ENCODE data around the gene COL8A1.
A peak's percentile ranks its signal among the peaks of the same experiment; 100 is the strongest.

Gene COL8A1

DNA sequence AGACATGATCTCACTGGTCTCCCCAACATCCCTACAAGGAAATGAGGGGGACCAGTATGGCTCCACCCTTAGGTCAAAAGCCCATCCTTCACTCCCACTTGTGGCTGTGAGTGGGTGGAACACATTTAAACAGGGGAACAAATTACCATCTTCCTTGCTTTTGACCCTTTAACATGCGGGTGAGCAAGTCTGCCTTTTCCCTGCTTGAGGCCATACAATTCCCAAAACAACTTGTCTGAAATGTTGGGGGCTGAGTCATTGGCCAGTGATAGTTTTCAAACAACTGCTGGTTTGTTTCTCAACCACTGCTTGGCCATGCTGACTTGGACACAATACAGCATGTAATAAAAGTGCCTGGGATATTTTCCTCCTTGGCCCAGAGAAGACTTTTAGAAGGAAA is 39.6 kb downstream of the COL8A1 start:
- no peak for DNase-seq

DNA sequence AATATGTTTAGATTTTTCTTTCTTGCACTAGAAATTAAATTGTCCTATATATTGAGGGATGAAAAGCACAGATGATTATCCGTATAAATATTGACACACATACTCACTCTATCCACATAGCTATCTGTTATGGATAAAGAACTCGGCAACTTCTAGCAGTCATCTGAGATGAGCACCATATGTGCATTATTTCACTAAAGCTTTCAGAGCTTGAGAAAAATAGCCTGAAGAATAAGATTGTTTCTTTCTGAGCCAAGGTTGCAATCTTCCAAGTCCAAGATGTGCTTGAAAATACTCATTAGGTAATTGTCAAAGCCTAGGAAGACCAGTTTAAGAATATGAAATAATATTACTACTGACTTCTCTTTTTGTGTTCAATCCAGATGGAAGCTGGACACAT is 40.5 kb downstream of the COL8A1 start:
- no peak for DNase-seq

DNA sequence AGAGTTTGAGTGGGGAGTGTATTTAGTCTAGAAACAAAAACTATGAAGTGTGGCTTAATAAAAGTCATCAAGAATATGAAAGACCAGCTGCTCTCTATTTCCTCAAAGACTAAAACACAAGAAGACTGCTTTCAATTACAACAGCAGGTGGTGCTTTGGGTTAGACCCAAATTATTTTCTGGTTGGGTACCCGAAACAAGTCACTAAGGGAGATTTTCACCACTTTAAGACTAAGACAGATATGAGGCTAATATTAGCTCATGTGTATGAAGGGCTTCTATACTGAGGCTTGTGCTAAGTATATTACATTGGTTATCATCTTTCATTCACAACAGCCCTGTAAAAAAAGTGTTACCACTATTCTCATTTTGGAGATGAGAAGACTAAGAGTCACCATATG is 43.1 kb downstream of the COL8A1 start:
- DNase-seq: no peak

DNA sequence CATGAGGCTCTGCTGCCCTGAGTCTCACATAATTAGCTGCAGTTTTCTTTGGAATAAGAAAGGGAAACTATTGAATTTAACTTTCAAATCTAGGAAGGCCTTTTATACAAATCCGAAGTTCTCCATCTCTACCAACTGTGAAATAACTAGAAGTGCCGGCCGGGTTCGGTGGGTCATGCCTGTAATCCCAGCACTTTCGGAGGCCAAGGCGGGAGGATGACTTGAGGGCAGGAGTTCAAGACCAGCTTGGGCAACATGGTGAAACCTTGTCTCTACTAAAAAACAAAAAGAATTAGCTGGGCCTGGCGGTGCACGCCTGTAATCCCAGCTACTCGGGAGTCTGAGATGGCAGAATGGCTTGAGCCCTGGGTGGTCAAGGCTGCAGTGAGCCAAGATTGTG is 43.6 kb downstream of the COL8A1 start:
- DNase-seq: no peak

DNA sequence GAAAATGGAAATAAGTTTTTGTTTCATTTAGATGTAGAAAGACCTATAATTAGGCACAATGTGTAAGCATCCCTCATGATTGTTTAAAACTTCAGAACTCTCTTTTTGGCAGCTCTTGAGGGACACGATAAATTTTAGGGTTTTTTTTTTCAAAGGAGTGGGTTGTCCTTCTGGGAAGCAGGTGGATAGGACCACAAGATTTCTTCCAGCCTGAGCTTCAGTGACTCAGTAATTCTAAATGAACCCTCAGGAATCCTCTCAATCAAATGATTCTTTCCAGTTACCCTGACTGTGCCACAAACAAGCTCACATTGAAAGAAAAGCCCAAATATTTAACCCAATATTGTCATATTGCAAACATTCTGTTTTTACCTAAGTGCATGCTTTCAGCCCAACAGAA is 45.1 kb downstream of the COL8A1 start:
- no peak for DNase-seq

DNA sequence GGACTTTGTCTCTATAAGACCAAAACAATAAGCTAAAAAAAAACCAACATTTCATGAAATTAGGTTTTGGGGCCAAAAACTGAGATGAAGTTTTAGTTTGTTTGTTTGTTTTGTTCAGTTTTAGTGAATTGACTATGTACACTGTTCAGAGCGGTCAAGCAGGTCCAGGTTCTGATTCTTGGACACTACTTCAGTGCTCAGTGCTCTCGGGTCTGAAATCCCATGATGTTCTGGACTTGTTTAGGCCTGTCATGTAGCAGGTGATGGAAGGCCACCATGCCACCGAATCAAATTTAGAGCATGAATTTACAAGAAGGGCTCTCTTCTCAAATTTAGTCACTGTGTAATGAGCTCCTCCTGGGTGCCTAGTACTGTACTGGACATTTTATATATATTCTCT is 45.5 kb downstream of the COL8A1 start:
- DNase-seq: no peak

DNA sequence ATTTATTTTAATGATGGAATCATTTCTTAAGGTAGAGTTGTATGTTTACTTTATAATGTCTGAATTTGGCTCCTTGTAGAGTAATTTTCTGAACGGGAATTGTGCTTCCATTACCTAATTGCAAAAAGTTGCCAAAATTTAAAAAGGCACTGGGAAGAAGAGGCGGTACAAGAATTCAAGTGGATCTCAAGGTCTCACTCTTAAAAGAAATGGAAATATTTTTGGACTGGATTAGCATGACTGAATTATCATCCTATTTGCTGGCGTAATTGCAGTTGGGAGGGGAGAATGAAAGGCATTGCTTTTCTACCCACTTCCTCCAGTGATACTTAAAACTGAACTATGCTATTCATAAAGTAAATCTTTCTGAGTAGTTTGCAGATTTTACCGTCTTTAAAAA is 46.2 kb downstream of the COL8A1 start:
- no peak for DNase-seq

DNA sequence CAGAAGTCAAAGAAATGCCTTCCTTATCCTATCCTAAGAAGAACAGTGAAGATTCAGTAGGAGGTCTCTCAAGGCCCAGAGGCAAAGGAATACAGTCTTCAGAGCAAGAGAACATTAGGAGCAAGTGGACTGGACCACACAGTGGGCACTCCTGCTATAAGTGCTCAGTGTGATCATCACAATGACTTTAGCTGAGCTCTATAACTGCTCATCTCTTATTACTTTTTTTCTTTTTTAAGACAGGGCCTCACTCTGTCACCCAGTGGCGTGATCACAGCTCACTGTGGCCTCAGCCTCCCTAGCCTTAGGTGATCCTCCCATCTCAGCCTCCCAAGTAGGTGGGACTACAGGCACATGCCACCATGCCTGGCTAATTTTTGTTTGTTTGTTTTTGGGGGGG is 48.1 kb downstream of the COL8A1 start:
- no peak for DNase-seq

DNA sequence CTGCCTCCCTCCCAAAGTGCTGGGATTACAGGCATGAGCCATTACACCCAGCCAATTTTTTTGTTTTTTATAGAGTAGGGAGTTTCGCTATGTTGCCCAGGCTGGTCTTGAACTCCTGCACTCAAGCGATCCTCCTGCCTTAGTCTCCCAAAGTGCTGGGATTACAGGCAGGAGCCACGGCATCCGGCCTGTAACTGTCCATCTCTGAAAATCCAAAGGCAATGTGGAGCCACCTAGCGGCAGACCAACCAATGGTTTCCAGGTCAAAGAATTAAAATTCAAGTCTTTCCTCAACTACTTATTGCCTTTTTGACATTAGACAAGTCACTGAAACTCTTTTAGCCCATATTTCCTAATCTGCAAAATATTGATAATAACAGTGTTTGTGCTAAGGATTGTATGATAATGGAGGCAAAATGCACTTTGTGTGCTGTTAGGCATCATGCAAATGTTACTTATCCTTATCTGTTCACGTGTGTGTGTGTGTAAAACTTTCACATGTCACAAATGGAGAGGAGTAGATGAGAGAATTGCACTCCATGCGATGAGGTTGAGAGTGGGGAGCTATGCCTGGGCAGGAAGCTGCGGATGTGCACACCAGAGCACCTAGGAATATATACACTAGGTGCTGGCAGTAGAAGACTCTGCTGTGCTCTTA is 48.7 kb downstream of the COL8A1 start:
- peak in 1 of 2 donors; percentile 6 for DNase-seq

DNA sequence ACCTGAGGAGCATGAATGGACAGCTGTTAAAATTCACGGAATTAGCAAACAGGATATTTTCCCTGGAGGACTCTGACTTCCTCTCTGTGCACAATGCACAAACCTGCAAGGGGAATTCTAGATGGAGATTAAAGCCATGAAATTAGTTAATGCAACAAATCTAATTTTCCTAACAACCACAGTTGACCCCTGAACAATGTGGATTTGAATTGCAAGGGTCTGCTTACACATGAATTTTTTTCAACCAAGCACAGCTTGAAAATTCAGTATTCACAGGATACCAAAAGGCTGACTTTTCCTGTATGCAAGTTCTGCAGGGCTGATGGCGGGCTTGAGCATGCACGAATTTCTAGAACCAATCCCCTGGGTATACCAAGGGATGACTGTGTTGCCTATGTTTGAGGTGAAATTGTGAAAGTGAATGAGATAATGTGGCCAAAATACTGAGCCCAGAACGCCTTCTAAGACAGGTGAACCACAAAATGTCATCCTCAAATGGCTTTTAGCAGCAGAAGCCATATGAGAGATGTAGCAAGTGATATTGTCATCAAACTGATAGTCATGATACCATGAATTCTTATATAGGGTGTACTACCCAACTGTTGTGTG is 52.5 kb downstream of the COL8A1 start:
- DNase-seq: no peak

DNA sequence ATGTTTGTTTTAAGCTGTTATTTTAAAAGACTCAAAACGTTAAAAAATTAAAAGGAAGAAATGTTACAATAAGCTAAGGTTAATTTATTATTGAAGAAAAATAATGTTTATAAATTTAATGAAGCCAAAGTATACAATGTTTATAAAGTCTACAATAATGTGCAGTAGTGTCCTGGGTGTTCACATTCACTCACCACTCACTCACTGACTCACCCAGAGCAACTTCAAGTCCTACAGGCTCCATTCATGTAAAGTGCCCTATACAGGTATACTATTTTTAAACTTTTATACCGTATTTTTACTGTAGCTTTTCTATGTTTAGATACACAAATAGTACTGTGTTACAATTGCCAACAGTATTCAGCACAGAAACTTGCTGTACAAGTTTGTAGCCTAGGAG is 55.2 kb downstream of the COL8A1 start:
- DNase-seq: no peak

DNA sequence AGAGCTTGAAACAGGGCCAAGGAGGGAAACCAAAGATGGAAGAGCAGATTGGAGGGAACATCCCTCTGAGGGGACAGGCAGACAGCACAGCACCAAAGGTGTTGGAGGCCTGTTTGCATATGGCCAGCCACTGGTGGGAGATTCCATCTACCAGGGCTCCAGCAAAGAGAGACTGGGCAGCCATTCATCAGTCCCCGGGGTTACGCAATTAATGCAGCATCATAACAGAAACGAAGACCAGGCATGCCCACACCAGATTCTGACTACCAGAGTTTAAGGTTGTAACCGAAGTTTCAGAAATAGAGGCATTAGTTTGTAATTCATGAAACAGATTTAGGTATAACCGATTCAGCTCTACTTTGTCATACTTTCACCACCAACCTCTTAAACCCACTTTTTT is 58.1 kb downstream of the COL8A1 start:
- DNase-seq: no peak

DNA sequence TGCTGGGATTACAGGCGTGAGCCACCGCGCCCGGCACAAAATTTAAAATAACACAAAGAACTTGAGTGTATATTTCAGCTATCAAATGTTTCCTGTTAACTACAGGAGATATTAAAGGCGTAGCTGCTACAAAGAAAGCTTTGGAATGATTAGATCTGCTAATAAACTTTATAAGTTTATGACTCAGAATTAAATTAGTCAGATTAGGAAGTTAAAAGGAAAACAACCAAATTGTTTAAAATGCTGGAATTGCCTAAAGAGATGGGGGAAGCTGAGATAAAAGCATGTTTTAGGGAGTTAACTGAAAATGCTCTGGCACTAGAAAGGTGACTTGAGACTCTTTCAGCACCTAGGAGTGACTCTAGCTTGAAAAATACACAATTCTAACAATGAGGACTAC is 58.9 kb downstream of the COL8A1 start:
- DNase-seq: no peak

DNA sequence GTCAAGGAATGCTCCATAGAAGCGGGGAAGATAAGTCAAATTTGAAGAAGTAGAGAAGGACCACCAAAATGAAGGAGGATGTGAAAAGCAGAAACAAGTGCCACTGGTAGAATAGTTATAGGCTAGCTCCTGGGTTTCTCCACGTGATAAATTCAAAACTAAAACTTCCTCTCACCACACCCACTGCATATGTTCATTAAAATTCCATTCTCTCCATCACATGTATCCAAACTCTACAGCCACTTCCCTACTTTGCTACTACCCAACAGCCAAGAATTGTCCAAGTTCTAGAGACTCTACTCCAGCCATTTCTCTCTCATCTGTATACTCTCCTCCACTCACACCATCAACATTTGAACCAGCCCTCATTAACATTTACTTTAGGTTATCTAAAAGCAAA is 60.5 kb downstream of the COL8A1 start:
- no peak for DNase-seq

DNA sequence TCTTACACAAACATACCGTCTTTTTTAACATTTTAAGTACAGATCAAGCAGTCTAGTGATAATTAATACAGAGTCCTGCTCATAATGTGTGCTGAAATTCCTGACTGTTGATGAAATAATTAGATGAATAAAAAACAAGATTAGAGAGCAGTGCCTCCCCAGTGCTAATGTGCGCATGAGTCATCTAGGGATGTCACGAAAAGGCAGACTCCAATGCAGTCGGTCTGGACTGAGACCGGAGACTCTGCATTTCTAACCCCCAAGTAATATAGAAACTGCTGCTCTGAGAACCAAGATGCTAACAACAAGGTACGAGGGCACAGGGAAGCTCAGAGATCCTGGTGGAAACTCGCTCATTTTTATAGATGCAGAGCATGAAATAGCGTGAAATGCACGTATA is 61.4 kb downstream of the COL8A1 start:
- DNase-seq: no peak

DNA sequence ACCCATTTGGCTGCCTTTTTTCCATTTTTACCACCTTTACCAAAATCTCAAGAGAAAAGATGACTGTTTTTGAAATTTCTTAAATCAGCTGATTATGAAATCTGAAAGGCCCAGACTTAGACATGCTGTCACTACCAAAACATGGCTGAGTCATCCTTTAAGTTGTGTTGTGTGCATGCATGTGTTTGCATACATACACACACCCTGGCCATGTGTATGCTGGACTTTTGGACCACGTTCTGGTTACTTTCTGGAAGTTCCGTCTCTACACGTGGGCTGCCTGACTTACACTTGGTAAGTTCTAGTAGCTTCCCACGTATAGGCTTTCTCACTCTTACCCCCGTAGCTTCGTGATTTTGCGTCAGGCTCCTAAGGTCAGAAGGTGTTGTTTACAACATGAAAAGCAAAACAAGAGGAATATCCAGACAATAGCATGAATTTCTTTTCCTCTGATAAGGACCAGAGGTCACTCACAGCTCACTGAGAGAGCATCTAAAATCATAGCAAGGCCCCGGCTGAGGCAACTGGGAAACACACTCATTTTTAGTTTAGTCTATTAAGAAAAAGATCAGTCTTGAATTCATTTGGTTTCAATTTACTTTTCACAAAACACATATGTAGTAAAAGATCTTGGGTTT is 62.4 kb downstream of the COL8A1 start:
- DNase-seq: no peak

DNA sequence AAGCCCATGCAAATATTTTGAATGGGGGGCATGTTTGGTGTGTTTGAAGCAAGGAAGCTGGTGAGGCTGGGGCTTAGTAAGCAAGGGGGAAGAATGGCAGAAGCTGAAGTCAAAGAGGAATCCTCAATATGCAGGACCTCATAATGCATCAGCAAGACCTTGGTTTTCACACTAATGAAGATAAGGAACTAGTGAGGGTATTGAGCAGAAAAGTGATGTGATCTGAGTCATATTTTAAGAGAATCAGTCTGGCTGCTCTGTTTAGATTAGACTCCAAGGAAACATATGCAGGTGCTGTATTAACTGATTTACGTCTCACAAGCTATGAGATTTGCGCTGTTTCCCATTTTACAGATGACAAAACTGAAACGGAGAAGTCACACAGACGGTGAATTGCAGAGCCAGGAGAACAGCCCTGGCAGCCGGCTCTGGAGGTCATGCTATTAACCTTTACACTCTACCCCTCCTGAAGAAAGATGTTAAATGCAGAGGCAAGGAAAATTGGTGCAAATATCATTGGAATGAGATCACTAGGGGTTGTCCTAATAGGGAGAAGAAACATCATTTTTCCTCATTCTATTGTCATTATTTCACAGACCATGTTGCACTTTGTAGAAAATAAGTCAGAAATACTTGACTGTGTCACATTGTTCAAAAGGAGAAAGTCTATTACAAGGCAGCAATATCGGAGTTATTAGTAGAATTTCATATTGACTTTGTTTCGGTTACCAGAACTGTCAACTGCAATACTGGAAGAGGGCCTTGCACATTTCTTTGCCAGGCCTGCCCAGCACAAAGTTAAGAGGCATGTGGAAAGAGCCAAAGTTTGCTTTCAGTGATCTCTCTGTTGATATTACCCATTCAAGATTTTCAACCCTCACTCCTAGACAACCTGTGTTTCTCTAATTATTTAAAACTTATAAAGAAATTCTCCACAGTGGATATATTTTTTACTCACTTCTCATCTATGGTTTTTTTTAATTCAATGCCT is 64.9 kb downstream of the COL8A1 start:
- no peak for DNase-seq

DNA sequence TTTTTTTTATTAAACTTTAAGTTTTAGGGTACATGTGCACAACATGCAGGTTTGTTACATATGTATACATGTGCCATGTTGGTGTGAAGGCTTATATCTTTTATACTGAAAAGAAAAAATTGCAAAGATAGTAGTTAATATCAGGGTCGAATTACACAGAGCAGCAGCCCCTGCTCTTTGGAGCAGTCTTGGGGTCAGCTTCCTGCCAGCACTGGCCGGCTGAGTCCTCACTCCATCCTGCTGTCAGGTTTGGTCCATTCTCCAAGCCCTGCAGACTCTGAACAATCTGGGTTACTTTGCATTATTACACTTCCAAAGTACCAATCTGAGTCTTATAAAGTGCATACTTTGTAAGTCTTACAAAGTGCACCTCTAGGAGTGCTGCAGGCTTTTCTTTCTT is 66.0 kb downstream of the COL8A1 start:
- no peak for DNase-seq

DNA sequence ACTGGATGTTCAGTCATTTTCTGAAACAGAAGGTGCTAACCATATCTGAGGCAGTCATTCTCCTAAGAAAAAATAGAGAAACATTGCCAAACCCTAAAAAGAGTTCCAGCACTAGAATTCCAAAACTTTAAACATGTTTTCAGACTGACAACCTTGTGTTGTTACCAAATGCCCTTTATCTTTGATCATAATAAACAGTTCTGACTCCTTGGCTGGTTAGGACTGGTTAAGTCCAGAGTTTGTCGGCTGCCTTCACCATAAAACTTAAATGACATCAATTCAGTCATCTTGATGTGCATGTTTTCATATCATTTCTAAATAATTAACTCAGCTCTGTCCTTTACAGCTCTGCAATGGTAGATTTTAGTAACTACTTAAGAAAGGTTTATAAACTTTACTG is 68.0 kb downstream of the COL8A1 start:
- DNase-seq: no peak

DNA sequence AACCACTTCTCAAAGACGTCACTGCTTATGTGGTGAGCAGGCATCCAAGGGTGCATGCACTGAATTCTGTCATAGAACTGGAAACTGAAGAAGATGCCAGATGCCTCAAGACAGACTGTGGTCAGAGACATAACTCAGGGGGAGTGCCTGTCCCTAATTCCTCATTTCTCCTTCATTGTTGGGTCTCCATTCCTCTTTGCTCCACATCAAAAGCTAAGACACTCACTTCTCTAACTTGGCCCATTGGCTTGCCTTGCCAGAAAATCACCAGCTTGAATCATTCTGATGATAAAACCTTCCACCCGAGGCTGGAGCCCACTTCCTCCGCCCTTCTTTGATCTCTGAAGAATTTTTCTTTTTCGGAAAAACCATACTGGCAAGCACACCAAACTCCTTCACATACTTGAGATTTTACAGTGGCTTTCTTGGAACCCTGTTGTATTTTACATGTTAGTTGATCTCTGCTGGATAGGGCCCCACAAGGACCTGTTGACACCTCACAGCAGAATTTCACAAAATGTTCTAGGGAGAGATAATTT is 69.9 kb downstream of the COL8A1 start:
- DNase-seq: no peak

DNA sequence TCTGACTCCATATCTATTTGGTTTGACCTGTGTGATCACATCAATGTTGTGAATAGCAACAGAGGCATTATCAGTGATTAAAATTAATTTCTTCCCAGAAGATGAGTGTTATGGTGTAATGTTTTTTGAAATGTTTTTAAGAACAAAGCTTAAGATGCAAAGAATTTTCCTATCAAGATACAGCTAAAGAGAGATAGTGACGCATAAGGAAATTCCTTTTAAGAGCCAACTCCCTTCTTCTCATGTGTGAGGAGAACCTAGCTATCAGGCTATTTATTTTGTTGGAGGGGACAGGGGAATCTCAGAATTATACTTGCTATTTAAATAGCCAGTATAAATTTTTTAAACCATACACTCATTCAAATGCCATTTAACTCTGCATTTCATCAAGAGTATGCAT is 71.3 kb downstream of the COL8A1 start:
- no peak for DNase-seq

DNA sequence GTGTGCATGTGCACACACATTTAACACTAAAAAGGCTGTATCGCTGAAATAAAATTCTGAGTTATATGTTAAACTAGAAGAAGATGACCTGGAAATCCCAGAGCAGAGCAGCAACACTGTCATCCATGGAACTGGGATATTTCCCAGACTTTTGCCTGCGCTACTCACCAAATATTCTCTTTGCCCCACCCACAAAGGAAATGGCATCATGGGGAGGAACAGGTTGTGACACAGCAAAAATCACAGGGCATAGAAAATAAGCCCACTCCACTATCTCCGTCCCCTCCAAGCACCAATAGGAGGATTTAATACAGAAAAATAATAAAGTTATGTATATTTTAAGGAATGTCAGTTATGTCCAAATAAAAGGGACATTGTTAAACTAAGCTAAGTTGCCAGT is 71.7 kb downstream of the COL8A1 start:
- DNase-seq: no peak

DNA sequence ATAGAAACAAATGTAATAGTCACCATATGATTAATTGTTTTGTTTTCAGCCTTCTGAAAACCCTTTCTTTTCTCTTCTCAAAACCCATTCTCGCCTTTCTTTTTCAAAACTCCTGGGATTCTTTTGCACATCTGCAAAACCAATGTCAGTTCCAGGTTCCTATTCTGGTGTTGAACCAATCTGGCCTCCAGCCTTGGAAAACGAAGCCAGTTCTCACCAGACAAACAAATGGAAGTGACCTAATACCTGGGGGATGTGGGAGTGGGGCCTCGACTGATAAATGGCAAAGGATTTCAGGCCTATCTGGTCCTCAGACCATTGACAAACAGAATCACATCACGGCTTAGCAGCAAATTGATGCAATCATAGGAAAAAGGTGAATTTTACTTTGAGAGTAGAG is 73.0 kb downstream of the COL8A1 start:
- no peak for DNase-seq

Measured in CD4-positive, alpha-beta T cell treated with Interferon alpha-2 for 1 hour (primary cell).